Measurements from ENCODE around the gene OR2C1.

OR2C1 gene

DNA sequence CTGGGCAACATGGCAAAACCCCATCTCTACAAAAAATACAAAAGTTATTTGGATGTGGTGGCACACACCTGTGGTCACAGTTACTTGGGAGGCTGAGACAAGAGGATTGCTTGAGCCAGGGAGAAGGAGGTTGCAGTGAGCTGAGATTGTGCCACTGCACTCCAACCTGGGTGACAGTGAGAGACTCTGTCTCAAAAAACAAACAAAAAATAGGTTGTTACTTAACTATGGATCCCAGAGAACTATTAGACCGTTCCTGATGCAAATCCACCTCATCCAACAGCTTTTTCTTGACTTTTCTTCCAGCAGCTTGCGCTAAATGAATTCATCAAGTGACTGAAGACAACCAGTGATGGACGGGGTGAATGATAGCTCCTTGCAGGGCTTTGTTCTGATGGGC is at the start of gene OR2C1:
OR2C1 (plus strand) TSS at position 301 of the 400 bp plus-strand sequence; CDS start at position 353, 52 bp downstream.
- no peak for DNase-seq (ENCODE audit: low spot score)

DNA sequence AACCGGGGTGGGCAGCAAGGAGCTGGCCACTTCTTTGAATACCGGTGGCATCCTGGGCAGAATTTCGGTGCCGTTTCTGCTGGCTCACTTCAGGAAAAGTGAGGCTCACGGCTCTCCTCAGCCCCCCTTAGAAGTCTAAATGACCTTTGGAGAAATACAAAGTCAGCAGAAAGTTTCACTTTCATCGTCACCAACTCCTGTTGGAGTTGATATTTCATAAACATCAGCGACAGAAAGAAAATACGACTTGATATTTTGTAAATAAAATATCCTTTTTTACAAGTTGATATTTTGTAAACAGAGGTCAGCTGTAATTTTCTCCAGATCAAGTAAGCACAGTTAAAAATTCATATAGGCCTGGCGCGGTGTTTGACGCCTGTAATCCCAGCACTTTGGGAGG is 49.6 kb upstream of the OR2C1 start:
- DNase-seq (ENCODE audit: low spot score) = no peak

DNA sequence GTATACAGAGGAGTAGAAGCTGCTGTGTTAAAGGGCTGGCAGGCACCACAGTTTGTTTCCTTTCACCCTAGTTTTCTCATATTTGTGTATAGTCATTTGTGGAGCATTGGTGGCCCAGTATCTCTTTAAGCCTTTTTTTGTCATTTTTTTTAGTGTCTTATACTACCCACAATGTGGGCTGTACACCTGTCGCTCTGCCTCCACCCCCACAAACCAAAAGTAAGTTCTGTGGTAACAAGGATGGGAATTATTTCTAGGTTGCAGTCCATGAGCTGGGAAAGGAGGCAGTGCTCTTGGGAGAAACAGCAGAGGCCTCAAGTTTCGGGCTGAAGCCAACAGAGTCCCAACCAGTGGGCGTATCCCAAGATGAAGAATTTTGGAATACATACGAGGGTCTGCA is 44.2 kb upstream of the OR2C1 start:
- DNase-seq (ENCODE audit: low spot score) = no peak

DNA sequence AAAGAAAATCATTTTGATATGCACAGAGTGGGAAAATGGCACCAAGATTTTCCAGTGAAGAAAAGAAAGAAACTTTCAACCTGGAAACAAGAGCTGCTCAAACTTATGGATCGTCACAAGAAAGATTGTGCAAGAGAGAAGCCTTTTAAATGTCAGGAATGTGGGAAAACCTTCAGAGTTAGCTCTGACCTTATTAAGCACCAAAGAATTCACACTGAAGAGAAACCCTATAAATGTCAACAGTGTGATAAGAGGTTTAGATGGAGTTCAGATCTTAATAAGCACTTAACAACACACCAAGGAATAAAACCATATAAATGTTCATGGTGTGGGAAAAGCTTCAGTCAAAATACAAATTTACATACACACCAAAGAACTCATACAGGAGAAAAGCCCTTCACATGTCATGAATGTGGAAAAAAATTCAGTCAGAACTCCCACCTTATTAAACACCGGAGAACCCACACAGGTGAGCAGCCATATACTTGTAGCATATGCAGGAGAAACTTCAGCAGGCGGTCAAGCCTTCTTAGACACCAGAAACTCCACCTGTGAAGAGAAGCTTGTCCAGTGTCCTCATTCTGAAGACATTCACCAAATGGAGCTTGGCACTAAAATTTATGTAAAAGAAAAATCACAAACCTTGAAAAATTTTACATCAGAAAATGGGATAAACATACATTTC is 38.2 kb upstream of the OR2C1 start:
- peak; percentile 4 for DNase-seq (ENCODE audit: low spot score)

DNA sequence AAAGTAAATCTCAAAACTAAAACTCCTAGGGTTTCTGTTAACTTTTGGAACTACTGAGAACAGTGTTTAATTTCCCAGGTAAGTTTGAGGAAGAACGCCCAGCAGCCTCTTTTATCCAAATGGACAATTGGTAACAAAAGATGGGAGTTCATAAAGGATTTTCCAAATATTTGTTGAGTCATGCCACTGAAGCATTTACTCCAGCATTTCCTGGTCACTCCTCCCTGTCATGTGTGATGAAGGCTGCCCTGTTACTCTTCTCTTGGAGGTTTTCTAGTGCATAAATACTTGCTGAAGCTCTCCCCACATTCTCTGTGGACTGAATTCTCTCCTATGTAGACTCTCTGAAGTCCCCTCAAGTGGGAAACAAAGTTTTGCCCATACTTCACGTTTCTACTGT is 33.9 kb upstream of the OR2C1 start:
- DNase-seq (ENCODE audit: low spot score) = no peak

DNA sequence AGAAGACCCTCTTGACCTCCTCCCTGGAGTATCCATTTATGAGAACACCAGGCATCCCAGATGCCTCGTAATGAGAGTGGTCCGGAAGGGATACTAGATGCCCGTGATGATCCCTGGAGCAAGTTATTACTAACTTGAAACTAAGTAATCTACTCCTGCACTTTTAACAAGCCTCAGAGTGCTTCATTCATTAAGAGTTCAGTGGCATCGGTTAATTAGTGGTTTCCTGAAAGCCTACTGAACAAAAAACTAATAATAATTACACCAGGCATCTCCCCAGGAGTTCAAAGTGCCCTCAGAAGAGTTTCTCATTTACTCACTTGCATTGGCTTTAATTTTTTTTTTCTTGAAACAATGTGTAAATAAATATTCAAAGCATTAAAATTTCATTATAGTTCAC is 28.2 kb upstream of the OR2C1 start:
- no peak for DNase-seq (ENCODE audit: low spot score)

DNA sequence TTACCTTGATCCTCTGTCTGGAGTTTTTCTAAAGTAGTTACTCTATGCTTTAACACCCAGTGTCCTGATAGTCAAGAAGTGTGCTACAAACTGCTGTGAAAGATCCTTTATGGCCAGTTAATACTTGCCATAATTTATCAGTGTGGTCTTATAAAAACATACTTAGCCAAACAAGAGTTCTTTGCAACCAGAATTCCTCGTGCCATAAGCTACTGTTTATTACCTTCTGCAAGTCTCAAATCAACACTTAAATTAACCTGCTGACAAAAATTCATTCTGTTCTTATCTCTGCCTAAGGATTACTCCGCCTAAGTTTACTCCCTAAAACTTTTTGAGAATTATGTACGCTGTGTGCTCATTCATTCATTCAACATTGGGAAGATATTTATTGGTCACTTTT is 27.6 kb upstream of the OR2C1 start:
- no peak for DNase-seq (ENCODE audit: low spot score)

DNA sequence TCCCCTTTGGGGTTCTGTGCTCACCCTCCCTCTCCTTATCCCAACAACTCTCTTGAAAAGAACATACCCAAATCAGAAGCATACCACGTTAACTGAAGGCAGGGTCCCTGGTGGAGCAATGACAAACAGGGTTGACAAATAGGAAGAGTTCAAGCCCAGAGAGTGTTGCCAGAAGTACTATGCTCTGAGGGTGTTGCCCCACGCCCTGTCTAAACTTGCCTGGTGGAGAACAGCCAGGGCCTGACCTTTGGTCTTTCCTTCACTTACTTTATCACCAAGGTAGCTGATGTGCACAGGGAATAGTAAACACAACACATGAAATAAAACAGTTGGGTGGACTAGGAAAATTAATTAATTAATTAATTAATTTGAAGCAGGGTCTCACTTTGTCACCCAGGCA is 27.0 kb upstream of the OR2C1 start:
- no peak for DNase-seq (ENCODE audit: low spot score)

DNA sequence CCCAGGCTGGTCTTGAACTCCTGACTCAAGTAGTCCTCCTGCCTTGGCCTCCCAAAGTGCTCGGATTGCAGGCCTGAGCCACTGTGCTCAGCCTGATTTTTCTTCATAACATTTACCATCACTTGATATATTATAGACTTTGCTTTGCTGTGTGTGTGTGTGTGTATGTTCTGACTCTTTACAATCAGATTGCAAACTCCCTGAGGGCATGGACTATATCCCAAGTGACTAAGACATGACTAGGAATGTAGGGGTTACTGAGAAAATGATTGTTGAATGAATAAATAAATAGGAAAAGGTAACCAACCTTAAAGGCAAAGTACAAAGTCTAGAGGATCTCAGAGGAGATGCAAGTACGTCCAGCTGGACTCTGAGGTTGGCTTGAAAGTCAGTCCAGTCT is 9.6 kb upstream of the OR2C1 start:
- no peak for DNase-seq (ENCODE audit: low spot score)

DNA sequence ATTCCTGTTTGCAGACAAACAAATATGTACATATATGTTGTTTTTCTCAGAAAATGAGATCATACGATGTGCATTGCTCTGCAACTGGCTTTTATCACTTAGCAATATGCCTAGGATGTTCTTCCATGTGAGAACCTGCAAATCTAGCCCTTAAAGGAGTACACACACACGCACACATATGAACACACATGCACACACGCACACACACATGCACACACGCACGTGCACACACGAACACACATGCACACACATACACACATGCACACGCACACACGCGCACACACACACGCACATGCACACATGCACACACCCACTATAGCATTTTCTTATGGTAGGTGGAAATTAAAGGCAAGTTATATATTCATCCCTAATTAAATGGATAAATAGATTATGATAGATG is 8.1 kb upstream of the OR2C1 start:
- no peak for DNase-seq (ENCODE audit: low spot score)

DNA sequence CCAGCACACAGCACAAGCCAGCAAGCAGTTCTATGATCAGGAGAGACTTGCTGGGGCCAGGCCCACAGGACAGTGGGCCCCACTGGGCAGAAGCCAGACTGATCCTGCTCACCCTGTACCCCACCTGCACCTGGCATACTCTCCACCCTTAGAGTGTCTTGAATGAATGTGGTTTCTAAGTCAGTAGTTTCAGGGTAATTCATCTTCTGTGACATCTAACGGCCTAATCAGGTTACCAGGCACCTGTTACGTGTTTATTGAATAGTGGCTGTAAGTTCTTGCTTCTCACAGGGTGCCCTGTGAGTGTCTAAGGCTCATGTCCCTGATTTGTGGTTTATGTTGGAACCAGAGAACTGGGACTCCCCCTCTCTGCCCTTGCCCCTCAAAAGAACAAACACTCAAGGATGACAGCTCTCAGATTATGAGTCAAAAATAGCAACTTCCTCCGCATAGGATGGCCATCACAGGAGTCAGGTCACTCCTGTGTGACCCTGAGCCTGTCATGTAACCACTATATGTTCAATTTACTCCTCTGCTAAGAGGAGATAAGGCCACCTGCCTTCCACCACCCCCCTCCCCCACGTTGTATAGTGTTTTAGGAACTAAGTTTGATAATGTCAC is 7.0 kb upstream of the OR2C1 start:
- DNase-seq (ENCODE audit: low spot score) = no peak

DNA sequence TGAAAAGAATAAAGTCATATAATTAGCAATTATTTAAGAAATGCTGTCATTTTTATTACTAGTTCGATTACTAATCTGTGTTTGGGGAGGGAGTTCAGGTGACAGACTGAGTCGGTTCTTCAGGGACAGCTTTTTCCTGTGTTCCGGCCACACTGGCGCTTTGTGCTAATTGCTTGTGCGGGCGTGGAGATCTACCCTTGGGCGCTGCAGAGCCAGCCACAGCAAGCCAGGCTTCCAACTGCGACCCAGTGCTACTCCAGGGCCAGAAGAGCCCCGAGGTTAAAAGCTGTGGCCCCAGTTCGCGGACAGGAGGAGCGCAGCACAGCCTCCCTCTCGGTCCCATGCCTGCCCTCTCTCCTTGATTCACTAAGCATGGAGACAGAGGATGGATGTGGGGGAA is 6.5 kb upstream of the OR2C1 start:
- DNase-seq (ENCODE audit: low spot score) = no peak

DNA sequence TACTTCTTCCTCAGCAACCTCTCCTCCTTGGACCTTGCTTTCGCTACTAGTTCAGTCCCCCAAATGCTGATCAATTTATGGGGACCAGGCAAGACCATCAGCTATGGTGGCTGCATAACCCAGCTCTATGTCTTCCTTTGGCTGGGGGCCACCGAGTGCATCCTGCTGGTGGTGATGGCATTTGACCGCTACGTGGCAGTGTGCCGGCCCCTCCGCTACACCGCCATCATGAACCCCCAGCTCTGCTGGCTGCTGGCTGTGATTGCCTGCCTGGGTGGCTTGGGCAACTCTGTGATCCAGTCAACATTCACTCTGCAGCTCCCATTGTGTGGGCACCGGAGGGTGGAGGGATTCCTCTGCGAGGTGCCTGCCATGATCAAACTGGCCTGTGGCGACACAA is 429 bp downstream of the OR2C1 start:
- DNase-seq (ENCODE audit: low spot score) = no peak

DNA sequence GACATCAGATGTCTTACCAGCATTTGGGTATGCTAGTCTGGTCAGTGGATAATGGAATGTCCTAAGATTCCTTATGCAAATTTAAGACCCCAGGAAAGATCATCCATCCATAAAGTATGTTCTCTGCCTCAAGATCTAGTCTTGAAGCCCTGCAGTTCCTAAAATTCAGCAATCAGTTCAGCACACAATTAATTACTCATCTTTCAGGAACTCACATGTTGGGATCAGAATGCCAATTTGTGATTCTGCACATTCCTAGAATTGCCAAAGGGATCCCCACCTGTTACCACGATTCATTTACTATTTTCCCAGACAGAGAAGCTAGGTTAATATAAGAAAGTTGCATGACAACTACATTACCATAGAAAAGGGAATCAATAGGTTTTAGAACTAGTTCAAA is 3.2 kb downstream of the OR2C1 start:
- no peak for DNase-seq (ENCODE audit: low spot score)

DNA sequence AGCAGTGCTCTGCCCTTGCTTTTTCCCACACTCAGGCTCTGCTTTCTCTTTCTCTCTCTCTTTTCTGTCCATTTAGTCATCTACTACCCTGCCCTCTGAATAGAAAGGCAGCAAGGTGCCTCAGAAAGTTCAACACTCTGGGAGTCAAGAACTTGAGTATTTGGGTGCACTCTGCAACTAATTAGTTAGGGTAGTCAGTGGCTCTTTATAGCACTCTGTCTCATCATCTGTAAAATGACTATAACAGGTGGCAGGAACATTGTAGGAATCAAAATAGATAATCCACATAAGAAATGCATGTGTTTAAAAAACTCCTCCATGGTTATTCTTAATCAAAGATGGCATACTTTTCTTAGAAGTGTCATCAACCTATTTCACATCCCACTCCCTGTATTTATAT is 7.2 kb downstream of the OR2C1 start:
- no peak for DNase-seq (ENCODE audit: low spot score)

DNA sequence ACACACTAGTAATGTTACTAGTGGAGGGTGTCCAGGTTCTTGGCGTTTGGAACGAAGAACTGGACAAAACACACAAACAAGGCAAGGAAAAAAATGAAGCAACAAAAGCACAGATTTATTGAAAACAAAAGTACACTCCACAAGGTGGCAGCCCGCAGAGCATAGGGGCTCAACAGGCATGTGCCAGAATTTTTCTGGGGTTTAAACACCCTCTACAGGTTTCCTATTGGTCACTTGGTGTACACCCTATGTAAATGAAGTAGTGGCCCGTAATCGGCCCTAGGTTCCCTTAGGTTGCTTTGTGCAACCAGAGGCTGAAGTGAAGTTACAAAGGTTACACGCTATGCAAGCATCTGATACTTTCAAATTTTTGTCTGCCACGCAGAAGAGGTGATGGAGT is 8.1 kb downstream of the OR2C1 start:
- DNase-seq (ENCODE audit: low spot score) = no peak

DNA sequence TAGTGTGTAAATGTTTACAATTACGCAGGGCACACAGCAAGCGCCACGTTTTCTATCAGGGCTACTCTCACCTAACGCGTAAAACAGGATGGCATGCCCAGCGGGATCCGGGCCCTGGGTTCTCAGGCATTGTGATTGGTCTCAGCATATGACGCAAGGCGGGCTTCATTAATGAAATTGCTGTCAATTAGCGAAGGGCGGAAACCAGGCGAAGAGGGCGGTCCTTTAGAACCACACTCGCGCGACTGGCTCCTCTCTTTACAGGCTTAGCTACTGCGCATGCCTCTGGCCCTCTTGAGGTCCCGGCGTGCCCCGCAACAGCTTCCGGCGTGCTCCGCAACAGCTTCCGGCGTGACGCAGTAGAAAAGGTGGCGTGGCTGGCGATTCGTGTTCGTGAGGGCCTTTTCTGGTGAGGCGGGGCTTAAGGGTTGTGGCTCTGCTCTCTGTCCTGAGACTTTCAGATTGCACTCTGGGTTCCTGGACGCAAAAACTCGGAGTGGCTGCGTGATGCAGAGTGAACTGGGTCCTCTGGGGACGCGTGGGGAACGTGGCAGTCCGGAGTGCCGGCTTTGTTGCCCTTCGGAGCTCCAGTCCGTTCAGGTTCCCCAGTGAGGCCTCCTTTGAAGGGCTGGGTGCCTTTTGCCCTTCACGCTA is 9.2 kb downstream of the OR2C1 start:
- DNase-seq (ENCODE audit: low spot score) = peak; percentile 74

DNA sequence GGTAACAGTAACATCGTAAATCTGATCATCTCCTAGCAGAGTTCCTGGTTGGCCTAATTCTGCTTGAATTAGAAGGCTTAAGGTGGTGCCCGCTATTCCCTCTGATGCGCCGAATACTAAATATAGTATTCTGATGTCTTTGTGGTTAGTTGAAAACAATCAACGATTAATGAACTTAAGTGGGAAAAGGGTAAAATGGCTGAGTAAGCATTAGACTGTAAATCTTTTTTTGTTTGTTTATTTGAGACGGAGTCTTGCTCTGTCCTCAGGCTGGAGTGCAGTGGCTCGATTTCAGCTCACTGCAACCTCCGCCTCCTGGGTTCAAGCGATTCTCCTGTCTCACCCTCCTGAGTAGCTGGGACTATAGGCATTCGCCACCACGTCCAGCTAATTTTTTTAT is 13.4 kb downstream of the OR2C1 start:
- no peak for DNase-seq (ENCODE audit: low spot score)

DNA sequence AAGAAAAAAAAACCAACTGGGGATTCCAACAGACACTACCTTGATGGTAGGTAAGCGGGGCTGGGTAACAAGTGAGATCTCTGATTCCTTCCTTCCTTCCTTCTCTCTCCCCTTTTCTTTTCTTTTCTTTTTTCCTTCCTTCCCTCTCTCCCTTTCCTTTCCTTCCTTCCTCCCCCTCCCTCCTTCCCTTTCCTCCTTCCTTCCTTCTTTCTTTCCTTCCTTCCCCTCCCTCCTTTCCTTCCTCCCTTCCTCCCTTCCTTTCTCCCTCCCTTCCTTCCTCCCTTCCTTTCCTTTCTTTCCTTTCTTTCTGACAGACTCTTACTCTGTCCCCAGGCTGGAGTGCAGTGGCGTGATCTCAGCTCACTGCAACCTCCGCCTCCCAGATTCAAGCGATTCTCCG is 20.0 kb downstream of the OR2C1 start:
- DNase-seq (ENCODE audit: low spot score) = no peak

DNA sequence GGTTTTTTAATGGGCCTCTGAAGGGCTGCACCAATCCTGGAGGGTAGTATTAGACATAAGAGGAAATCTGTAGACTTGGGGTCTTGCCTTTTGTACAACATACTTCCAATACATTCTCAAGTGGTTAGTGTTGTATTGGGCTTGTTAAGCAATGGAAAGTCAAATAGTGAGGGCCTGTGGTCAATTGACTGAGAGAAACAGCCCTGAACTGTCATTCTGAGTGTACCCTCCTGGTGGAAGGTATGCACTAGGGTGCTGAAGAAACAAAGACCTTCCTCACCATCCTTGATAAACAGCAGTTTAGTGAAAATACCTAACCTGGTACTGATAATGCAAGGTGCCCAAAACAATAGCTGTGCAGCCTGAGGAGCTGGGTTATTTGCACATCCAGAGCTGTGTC is 22.2 kb downstream of the OR2C1 start:
- DNase-seq (ENCODE audit: low spot score) = no peak

DNA sequence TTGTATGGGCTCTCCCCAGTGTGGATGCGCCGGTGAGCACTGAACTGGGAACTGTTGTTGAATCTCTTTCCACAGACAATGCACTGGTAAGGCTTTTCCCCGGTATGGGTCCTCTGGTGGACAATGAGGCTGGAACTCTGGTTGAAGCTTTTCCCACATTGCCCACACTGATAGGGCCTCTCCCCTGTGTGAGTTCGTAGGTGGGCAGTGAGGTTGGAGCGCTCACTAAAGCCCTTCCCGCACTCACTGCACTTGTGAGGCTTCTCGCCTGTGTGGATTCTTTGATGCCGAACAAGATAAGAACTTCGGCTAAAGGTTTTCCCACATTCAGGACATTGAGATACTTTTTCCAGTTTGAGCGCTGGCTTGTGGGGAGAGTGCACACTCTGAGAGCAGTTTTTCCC is 27.4 kb downstream of the OR2C1 start:
- DNase-seq (ENCODE audit: low spot score) = no peak

DNA sequence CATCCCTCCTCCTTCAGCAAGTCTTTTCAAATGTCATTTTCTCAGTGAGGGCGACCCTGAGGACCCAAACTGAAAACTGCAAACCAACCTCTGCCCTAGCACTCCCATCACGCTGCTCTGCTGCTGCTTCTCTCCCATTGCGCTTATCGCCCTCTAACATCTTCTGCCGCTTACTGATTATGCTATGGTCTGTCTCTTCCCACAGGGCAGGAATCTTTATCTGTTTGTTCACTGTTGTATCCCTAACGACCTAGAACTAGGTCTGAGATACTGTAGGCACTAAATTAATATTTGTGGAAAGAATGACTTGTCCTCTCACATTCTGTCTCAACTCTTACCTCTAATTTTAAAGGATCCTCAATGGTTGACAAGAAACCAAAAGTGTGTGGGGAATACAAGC is 32.6 kb downstream of the OR2C1 start:
- no peak for DNase-seq (ENCODE audit: low spot score)

DNA sequence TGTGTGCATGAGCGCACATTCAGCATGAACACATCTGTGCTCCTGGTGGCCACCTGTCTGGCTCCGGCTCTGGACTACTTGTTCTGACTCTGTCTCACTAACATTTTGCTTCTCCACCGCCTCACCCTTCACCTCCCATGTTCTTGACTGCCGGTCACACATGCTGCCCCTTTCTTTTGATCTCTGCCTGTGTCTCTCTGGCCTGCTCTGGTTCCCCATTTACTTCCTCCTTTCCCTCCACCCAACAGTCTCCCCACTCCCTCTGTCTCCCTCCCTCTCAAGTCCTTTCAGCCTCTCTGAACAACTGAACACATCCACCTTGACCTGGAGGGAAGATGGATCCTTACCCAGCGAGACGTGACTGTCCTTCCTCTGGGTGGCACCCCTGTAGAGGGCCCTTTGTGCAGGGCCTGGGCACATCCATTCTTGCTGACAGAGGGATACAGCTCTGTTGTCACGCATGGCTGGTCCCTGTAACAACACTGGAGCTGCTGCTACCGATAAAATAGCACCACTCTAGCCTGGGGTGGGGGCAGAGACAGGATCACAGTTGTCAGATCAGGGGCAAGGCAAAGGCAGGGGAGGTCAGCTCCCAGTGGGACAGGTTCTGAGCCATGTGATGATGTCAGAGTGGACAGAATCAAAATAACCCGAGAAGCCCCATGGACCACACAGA is 34.1 kb downstream of the OR2C1 start:
- DNase-seq (ENCODE audit: low spot score) = no peak

Measured in kidney capillary endothelial cell (primary cell).